SK-N-SH treated with all-trans-retinoic acid at 6 μM for 48 hours (cell line): Measurements from ENCODE around the gene PLD5.

Source experiments
- ARNTL ChIP-seq: fragments of 450-650 bp; formaldehyde crosslinking; IDR thresholded peaks from 2 replicates; pipeline ENCODE4 v1.5.0; 2020; ENCODE audit warnings: low read depth, mild to moderate bottlenecking, moderate library complexity, borderline replicate concordance
- CSDC2 ChIP-seq: fragments of 250-450 bp; sonication (Bioruptor Pico); IDR thresholded peaks from 2 replicates; pipeline ENCODE4 v1.5.0; 2020; ENCODE audit warnings: mild to moderate bottlenecking, moderate library complexity
- ISL1 ChIP-seq: fragments of 250-450 bp; sonication (Bioruptor Pico); IDR thresholded peaks from 2 replicates; pipeline ENCODE4 v2.1.2; 2022; ENCODE audit warnings: mild to moderate bottlenecking, moderate library complexity
- RARB ChIP-seq: fragments of 250-450 bp; sonication (Bioruptor Pico); IDR thresholded peaks from 2 replicates; pipeline ENCODE4 v1.8.0; 2021; ENCODE audit warnings: mild to moderate bottlenecking, moderate library complexity
- SNAI2 ChIP-seq: fragments of 250-450 bp; sonication (Bioruptor Pico); IDR thresholded peaks from 2 replicates; pipeline ENCODE4 v1.5.0; 2020; ENCODE audit warnings: mild to moderate bottlenecking, moderate library complexity
- TOX ChIP-seq: fragments of 250-450 bp; sonication (Bioruptor Pico); IDR thresholded peaks from 2 replicates; pipeline ENCODE4 v1.8.0; 2021; ENCODE audit warnings: mild to moderate bottlenecking, moderate library complexity, borderline replicate concordance
- ZC3H10 ChIP-seq: fragments of 250-450 bp; sonication (Bioruptor Pico); IDR thresholded peaks from 2 replicates; pipeline ENCODE4 v1.5.1; 2021; ENCODE audit warnings: mild to moderate bottlenecking, moderate library complexity
- ZFP3 ChIP-seq: fragments of 250-450 bp; sonication (Bioruptor Pico); IDR thresholded peaks from 2 replicates; pipeline ENCODE4 v1.5.0; 2020; ENCODE audit warnings: mild to moderate bottlenecking, moderate library complexity
- ZFP30 ChIP-seq: fragments of 450-650 bp; formaldehyde crosslinking; IDR thresholded peaks from 2 replicates; pipeline ENCODE4 v1.5.0; 2022; ENCODE audit warnings: mild to moderate bottlenecking, moderate library complexity
- ZNF565 ChIP-seq: fragments of 450-650 bp; formaldehyde crosslinking; conservative IDR thresholded peaks from 2 replicates; pipeline ENCODE4 v1.5.0; 2020; ENCODE audit warnings: low read depth, mild to moderate bottlenecking, moderate library complexity
- ZNF70 ChIP-seq: fragments of 450-650 bp; formaldehyde crosslinking; IDR thresholded peaks from 2 replicates; pipeline ENCODE4 v1.5.0; 2020; ENCODE audit warnings: mild to moderate bottlenecking, moderate library complexity
- ZNF8 ChIP-seq: fragments of 450-650 bp; formaldehyde crosslinking; IDR thresholded peaks from 2 replicates; pipeline ENCODE4 v1.5.0; 2020; ENCODE audit warnings: mild to moderate bottlenecking, moderate library complexity
- TF ChIP-seq, protein P1 (sequence below): fragments of 250-450 bp; sonication (Bioruptor Pico); IDR thresholded peaks from 2 replicates; pipeline ENCODE4 v1.8.0; 2020; ENCODE audit warnings: mild to moderate bottlenecking, moderate library complexity, borderline replicate concordance
- TF ChIP-seq, protein P2 (sequence below): fragments of 250-450 bp; sonication (Bioruptor Pico); IDR thresholded peaks from 2 replicates; pipeline ENCODE4 v1.5.0; 2020; ENCODE audit warnings: mild to moderate bottlenecking, moderate library complexity

DNA sequence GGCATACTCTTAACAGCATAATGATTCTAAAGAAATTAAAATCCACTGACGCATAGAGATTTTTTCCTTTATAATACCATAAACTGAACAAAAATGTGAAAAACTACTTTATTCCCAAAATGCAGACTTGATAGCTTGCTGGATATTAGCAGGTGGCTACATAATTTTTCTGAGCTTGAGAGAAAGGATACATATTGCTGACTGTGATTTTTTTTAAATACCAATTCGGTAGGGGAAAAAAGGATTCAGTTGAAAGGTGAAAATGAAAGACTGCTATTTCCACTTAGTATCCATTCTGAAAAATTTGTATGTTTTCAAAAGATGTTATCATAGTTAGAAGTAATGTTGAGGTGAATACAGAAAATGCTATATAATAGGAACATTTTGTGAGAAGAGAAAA, 435.6 kb downstream of the PLD5 start:
- TF ChIP-seq ZNF8 (CRISPR knock-in tag), result no peak
- TF ChIP-seq RARB (CRISPR knock-in tag), result no peak
- TF ChIP-seq ZC3H10 (CRISPR knock-in tag), result no peak
- TF ChIP-seq, protein P1, sequence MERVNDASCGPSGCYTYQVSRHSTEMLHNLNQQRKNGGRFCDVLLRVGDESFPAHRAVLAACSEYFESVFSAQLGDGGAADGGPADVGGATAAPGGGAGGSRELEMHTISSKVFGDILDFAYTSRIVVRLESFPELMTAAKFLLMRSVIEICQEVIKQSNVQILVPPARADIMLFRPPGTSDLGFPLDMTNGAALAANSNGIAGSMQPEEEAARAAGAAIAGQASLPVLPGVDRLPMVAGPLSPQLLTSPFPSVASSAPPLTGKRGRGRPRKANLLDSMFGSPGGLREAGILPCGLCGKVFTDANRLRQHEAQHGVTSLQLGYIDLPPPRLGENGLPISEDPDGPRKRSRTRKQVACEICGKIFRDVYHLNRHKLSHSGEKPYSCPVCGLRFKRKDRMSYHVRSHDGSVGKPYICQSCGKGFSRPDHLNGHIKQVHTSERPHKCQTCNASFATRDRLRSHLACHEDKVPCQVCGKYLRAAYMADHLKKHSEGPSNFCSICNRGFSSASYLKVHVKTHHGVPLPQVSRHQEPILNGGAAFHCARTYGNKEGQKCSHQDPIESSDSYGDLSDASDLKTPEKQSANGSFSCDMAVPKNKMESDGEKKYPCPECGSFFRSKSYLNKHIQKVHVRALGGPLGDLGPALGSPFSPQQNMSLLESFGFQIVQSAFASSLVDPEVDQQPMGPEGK (CRISPR knock-in tag), result no peak
- TF ChIP-seq ZNF565, result no peak
- TF ChIP-seq CSDC2, result no peak
- no peak for TF ChIP-seq ISL1 (CRISPR knock-in tag)
- TF ChIP-seq, protein P2, sequence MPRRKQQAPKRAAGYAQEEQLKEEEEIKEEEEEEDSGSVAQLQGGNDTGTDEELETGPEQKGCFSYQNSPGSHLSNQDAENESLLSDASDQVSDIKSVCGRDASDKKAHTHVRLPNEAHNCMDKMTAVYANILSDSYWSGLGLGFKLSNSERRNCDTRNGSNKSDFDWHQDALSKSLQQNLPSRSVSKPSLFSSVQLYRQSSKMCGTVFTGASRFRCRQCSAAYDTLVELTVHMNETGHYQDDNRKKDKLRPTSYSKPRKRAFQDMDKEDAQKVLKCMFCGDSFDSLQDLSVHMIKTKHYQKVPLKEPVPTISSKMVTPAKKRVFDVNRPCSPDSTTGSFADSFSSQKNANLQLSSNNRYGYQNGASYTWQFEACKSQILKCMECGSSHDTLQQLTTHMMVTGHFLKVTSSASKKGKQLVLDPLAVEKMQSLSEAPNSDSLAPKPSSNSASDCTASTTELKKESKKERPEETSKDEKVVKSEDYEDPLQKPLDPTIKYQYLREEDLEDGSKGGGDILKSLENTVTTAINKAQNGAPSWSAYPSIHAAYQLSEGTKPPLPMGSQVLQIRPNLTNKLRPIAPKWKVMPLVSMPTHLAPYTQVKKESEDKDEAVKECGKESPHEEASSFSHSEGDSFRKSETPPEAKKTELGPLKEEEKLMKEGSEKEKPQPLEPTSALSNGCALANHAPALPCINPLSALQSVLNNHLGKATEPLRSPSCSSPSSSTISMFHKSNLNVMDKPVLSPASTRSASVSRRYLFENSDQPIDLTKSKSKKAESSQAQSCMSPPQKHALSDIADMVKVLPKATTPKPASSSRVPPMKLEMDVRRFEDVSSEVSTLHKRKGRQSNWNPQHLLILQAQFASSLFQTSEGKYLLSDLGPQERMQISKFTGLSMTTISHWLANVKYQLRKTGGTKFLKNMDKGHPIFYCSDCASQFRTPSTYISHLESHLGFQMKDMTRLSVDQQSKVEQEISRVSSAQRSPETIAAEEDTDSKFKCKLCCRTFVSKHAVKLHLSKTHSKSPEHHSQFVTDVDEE (CRISPR knock-in tag), result no peak
- TF ChIP-seq ZFP3 (CRISPR knock-in tag), result no peak
- no peak for TF ChIP-seq ZNF70
- TF ChIP-seq ZFP30, result no peak
- TF ChIP-seq ARNTL (CRISPR knock-in tag), result no peak
- TF ChIP-seq SNAI2 (CRISPR knock-in tag), result no peak
- no peak for TF ChIP-seq TOX (CRISPR knock-in tag)
